ENCODE data around the gene NUP62. TPM values are rescaled to one million over a fixed set of nuclear protein-coding genes. Genes with fewer than 3 reads are reported as not detected.
"Not testable (repeated sequence)": the region's sequence is repeated elsewhere in the genome, so short reads cannot be mapped to it uniquely, and the experiment has no call there.

The NUP62 gene
- total RNA-seq, 1 donor from 2014 or later, result 46.0 TPM

- no peak for DNase-seq (ENCODE audit: low read depth)
Measured at GRCh38 chr19:49951806-49952478, 22.6 kb upstream of the NUP62 start.

DNA sequence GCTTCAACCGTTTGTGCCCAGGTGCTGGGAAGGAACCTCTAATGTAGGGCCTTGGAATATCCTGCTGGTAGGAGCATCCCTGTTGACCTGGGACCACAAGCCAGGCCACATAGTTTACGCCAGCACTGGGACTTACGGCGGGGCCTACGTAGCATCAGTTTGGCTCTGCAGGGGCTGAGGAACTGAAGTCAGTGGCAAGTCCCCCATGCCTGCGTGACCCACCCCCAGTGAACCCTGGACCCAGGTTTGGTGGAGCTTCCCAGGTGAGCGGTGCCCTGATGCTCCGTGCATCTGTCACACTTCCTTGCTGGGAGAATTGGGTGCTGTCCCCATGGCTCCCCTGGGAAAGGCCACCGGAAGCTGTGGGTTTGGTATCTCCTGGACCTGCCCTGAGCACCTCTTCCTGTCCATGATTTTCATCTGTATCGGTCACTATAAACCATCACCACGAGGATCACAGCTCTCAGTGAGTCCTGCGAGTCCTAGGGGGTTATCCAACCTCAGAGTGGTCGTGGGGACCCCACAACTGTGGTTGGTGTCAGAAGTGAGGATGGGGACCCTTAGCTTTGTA lies 21.7 kb upstream of the NUP62 start:
- DNase-seq (ENCODE audit: low read depth), result no peak

DNA sequence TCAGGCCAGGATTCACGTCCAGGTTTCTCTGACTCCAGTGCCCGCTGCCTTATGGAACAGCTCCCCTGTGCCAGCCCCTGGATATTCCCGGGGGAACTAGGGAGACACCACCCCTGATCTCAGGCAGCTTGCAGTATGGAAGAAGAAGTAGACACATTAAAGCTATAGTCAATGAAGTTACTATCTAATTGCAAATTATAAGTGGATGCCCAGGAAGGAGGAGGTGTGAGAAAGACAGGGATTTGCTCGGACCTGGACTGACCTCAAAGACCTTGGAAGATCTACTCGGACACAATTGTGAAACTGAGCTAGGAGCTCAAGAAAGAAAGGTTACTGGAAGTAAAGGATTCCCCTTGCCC lies 21.3 kb upstream of the NUP62 start:
- no peak for DNase-seq (ENCODE audit: low read depth)

- DNase-seq (ENCODE audit: low read depth), result no peak
Measured at GRCh38 chr19:49949742-49950589, 20.7 kb upstream of the NUP62 start.

DNA sequence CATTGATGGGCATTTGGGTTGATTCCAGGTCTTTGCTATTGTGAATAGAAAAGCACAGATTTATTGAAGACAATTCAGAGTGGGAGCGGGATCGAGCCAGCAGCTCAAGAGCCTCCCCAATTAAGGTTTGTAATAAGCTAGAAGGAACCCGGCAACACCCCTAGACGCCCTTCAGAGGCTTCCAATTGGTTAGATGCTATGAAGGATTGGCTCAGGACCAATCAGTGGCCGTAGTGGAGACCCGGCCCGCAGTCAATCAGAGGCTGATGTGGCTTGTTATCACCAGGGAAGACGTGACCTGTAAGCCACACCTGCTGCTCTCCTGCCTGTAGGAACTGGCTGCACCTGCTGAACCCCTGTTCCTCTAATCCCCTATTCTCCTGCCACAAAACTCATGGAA lies 17.1 kb upstream of the NUP62 start:
- DNase-seq (ENCODE audit: low read depth), result no peak

DNA sequence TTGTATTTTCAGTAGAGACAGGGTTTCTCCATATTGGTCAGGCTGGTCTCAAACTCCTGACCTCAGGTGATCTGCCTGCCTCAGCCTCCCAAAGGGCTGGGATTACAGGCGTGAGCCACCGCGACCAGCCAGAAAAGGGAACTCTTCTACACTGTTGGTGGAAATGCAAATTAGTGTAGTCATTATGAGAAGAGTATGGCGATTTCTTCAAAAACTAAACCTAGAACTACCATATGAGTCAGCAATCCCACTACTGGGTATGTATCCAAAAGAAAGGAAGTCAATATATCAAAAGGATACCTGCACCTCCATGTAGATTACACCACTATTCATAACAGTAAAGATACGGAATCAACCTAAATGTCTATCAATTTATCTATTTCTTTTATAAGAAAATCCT lies 15.3 kb upstream of the NUP62 start:
- not testable (repeated sequence) for DNase-seq (ENCODE audit: low read depth)

DNA sequence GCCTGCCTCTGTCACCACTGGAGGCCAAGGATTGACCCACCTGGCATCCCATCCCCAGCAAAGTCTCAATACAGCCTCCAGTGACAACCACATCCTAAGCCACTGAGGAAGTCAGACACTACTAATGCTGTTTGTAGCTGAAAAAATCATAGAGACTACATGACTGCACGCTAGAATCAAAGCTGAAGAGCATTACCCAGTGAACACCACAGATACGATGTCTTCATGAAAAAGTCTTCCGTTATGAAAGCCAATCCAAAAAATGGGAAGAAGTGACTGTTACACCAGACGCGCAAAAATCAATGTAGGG lies 11.1 kb upstream of the NUP62 start:
- DNase-seq (ENCODE audit: low read depth), result no peak

DNA sequence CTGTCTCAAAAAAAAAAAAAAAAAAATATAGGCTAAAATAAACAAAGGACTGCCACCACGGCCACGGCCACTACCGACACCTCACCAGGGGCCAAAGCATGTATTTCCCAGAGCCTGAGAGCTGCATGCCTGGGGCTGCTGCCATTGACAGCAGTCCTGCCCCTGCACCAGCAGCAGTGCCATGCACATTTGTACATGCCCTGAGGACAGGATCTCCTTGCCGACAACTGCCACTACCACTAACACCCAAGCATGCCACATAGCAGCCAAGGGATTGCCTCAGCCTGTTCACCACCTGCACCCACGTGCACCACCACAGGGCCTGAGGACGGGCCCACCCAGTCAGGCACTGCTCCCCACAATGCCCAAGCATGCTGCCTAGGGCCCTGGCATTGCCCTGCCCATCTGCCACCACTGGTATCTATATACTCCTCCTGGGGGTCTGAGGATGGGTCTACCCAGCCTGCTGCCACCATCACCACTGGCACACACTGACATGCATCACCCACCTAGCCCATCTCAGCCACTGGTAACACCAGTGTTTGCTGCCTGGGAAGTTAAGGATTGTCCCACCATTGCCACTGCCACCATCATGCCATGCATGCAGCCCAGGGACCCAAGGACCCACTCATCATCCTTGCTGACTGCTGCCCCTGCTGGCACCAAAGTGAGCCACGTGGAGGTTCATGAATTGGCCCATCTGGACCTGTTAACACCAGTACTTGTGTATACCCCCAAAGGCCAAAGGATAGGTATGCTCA lies 10.6 kb upstream of the NUP62 start:
- no peak for DNase-seq (ENCODE audit: low read depth)

- no peak for DNase-seq (ENCODE audit: low read depth)
Measured at GRCh38 chr19:49938662-49939061, 9.4 kb upstream of the NUP62 start.

GRCh38 chr19:49937750-49938381 lies 8.6 kb upstream of the NUP62 start:
- peak; percentile 31 for DNase-seq (ENCODE audit: low read depth)

- DNase-seq (ENCODE audit: low read depth), result no peak
Measured at GRCh38 chr19:49936549-49936948, 7.2 kb upstream of the NUP62 start.

DNA sequence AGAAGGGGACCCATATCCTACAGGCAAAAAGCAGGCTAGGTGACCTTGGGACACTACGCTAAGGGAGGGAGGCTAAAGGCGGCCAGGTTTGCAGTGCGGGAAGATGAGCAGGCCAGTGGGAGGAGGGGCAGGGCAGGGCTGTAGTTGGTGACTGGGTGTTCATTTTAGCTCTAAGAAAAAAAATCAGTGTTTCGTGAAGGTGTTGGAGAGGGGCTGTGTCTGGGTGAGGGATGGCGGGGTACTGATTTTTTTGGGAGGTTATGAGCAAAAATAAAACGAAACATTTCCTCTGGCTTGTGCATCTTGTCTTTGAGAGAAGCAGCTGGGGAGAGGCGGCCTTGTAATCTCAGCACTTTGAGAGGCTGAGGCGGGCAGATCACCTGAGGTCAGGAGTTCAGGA lies 4.3 kb upstream of the NUP62 start:
- DNase-seq (ENCODE audit: low read depth), result no peak

DNA sequence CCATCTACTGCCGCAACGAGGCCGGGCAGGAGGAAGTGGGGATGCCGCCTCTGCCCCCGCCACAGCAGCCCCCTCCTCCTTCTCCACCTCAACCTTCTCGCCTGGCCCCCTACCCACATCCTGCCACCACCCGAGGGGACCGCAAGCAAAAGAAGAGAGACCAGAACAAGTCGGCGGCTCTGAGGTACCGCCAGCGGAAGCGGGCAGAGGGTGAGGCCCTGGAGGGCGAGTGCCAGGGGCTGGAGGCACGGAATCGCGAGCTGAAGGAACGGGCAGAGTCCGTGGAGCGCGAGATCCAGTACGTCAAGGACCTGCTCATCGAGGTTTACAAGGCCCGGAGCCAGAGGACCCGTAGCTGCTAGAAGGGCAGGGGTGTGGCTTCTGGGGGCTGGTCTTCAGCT lies 3.4 kb upstream of the NUP62 start:
- DNase-seq (ENCODE audit: low read depth), result no peak

DNA sequence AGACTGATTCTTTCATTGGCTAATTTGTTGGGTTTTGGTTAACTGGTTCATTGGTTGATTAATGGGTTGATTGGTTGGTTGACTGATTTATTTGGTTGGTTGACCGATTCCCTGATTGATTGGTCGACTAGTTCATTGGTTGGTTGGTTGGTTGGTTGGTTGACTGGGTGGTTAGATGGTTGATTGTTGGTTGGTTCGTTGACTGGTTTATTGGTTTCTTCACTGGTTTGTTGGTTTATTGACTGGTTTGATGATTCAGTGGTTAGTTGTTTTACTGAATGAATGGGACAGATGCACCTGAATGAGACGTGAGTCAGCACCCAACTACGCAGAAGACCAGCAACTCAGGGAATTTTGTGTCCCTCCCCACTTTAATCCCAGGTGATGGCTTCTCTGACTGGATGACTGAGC lies 2.7 kb upstream of the NUP62 start:
- DNase-seq (ENCODE audit: low read depth), result peak; percentile 79

DNA sequence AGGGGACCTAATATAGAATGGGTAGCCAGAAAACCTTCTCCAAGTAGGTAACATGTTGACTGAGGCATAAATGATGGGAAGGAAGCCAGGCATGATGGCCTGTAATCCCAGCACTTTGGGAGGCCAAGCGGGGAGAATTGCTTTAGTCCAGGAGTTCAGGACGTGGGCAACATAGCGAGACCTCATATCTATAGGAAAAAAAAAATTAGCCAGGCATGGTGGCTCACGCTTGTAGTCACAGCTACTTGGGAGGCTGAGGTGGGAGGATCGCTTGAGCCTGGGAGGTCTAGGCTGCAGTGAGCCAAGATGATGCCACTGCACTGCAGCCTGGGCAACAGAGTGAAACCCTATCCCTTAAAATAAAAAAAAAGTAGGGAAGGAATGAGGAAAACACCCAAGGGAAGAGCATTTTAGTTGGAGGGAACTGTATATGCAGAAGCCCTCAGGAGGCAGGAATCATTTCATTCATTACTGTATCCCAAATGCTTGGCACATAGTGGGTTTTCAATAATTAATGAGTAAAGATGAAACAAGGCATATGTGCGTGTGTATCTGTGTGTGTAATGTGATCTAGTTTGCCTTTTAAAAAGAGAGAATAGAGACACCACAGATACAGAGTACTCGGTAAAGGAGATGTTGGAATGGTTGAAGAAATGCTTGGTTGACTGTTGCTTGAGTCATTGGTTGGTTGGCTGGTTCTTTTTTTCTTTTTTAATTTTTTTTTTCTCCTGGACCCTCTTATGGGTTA lies 2.2 kb upstream of the NUP62 start:
- DNase-seq (ENCODE audit: low read depth), result no peak

- DNase-seq (ENCODE audit: low read depth), result no peak
Measured at GRCh38 chr19:49930483-49931011, 1.2 kb upstream of the NUP62 start.

GRCh38 chr19:49929611-49930482 lies 543 bp upstream of the NUP62 start:
- DNase-seq (ENCODE audit: low read depth), result peak; percentile 93

DNA sequence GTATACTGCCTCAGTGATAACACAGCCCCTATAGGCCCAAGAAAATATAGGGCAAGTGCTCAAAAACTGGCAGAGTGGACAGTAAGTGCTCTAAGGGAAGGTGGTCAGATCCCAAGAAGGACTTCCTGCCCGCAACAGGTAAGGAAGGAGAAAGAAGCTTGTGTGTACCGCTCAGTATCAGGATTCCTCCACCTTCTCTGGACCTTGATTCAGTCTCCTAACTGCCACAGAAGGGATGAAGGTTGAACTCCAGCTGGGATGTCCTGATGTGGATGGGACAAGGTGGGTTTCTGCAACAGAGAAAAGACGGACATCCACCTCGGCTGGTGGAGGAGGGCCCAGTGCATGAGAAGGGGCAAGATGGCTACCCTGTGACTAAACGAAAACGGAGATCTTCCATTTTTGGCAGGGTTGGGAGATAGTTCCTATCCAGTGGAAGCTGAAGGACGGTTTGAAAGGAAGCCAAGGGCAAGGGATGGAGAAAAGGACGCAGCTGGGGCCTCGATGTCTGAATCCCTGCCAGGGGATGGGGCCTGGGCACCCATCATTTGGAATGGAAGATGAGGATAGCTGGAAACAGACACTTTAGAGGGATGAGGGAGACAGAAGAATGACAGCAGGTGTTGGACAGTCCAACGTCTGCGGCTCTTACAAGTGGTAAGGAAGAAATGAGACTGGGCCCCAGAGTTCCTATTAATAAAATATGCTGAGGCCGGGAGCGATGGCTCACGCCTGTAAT lies 1.6 kb downstream of the NUP62 start:
- DNase-seq (ENCODE audit: low read depth), result no peak

- DNase-seq (ENCODE audit: low read depth), result no peak
Measured at GRCh38 chr19:49926515-49926914, 2.8 kb downstream of the NUP62 start.
